Keratinocyte (primary cell): ENCODE data around the gene YEATS4. TPM values are rescaled to one million over a fixed set of nuclear protein-coding genes. Genes with fewer than 3 reads are reported as not detected.

Experiments
- DNase-seq: peaks from one replicate; pipeline ENCODE4 v3.0.0-alpha.2; 2011; ENCODE audit warnings: low read depth, missing footprints, low spot score
- FAIRE-seq: peaks from 2 replicates; lab custom pipeline; 2011; peaks lifted over from hg19 to GRCh38; lab: Jason Lieb, UNC
- H2AFZ ChIP-seq: 2 replicates; pipeline ENCODE4 v1.6.0; 2012; ENCODE audit warnings: low read length, control low read depth, inconsistent platforms; ENCODE audit not compliant: control insufficient read depth
- H3K27ac ChIP-seq: 2 replicates; pipeline ENCODE4 v1.5.1; 2011; ENCODE audit warnings: low read length; ENCODE audit not compliant: control insufficient read depth, insufficient read depth
- H3K27me3 ChIP-seq: 3 replicates; pipeline ENCODE4 v1.6.0; 2011; ENCODE audit warnings: low read length; ENCODE audit not compliant: control insufficient read depth, insufficient read depth; ENCODE audit errors: extremely low read depth
- H3K36me3 ChIP-seq, 2 experiments: 2 replicates in 1 of 2; 3 replicates in 1 of 2; pipeline ENCODE4 v1.5.1; 2011; ENCODE audit warnings: low read length in 2 of 2, mild to moderate bottlenecking in 1 of 2; ENCODE audit not compliant: control insufficient read depth in 2 of 2, insufficient read depth in 2 of 2; ENCODE audit errors: extremely low read depth in 1 of 2
- H3K4me1 ChIP-seq: 3 replicates; pipeline ENCODE4 v1.5.1; 2011; ENCODE audit warnings: low read length; ENCODE audit not compliant: control insufficient read depth, insufficient read depth; ENCODE audit errors: extremely low read depth
- H3K4me2 ChIP-seq: 3 replicates; pipeline ENCODE4 v1.6.0; 2011; ENCODE audit warnings: low read depth, low read length; ENCODE audit not compliant: control insufficient read depth, insufficient read depth; ENCODE audit errors: extremely low read depth
- H3K4me3 ChIP-seq, 3 experiments: fragments of 200-600 bp in 1 of 3; sonication (generic) in 1 of 3; 2 replicates in 2 of 3; 3 replicates in 1 of 3; pipeline ENCODE4 v1.5.1; 2011 to 2016; ENCODE audit warnings: low read length in 3 of 3, mild to moderate bottlenecking in 3 of 3, control low read depth in 2 of 3, inconsistent platforms in 1 of 3, low read depth in 1 of 3, mixed read lengths in 1 of 3, mixed run types in 1 of 3, moderate library complexity in 1 of 3; ENCODE audit not compliant: control insufficient read depth in 2 of 3, insufficient read depth in 2 of 3; ENCODE audit errors: extremely low read depth in 1 of 3
- H3K79me2 ChIP-seq: 2 replicates; pipeline ENCODE4 v1.6.0; 2012; ENCODE audit warnings: low read length; ENCODE audit not compliant: control insufficient read depth, insufficient read depth
- H3K9ac ChIP-seq: 3 replicates; pipeline ENCODE4 v1.6.0; 2011; ENCODE audit warnings: low read length; ENCODE audit not compliant: control insufficient read depth, insufficient read depth; ENCODE audit errors: extremely low read depth
- H3K9me1 ChIP-seq: 3 replicates; pipeline ENCODE4 v1.6.0; 2011; ENCODE audit warnings: low read length; ENCODE audit not compliant: control insufficient read depth, insufficient read depth; ENCODE audit errors: extremely low read depth
- H3K9me3 ChIP-seq: 2 replicates; pipeline ENCODE4 v1.5.1; 2012; ENCODE audit warnings: low read depth, low read length; ENCODE audit not compliant: control insufficient read depth
- H4K20me1 ChIP-seq: 3 replicates; pipeline ENCODE4 v1.6.0; 2011; ENCODE audit warnings: low read length; ENCODE audit not compliant: control insufficient read depth, insufficient read depth; ENCODE audit errors: extremely low read depth
- CTCF ChIP-seq, 3 experiments: IDR thresholded peaks in 1 of 3; conservative IDR thresholded peaks in 1 of 3; optimal IDR thresholded peaks in 1 of 3; 2 replicates in 2 of 3; 3 replicates in 1 of 3; pipeline versions ENCODE3 to v1.5.1; 2011; ENCODE audit warnings: low read length in 3 of 3, mild to moderate bottlenecking in 3 of 3, moderate library complexity in 2 of 3, control low read depth in 1 of 3, inconsistent platforms in 1 of 3; ENCODE audit not compliant: insufficient read depth in 2 of 3; ENCODE audit errors: extremely low read depth in 1 of 3
- EZH2 ChIP-seq: IDR thresholded peaks from one replicate; pipeline ENCODE4 v1.6.1; 2012; ENCODE audit warnings: inconsistent platforms, mild to moderate bottlenecking, low read length, moderate library complexity
- dilution Hi-C: fragments of 300-500 bp; cut with MboI; formaldehyde crosslinking; loops from one replicate; pipeline ENCODE4 v1.7.0; 2020; ENCODE audit warnings: low sequenced_read_pairs; ENCODE audit not compliant: extremely low pct_ligation_motif_present
- polyA plus RNA-seq, 5 experiments: library from polyadenylated mRNA; depleted of rRNA in 3 of 5; stranded (reverse) in 3 of 5; stranded (forward) in 1 of 5; unstranded in 1 of 5; fragments of >200 nt; gene quantifications; 1 replicate in 1 of 5; 2 replicates in 3 of 5; 3 replicates in 1 of 5; pipeline versions ENCODE4 v1.2.1 to v1.2.3, GENCODE V29; 2011 to 2012; ENCODE audit warnings: missing spikeins in 2 of 5, low read depth in 1 of 5, low replicate concordance in 1 of 5

YEATS4 gene
- polyA plus RNA-seq, 1 donor (not counting 4 experiments of a cell fraction or from before 2014, with no cell fraction given), result 21.0 TPM

- Histone ChIP-seq H3K4me2 (no peak overlapping the region), H3K27ac (no peak overlapping the region), H2AFZ (no peak overlapping the region), H4K20me1 (no peaks in the 10 kb centered on the region), H3K9me1 (no peaks in the 10 kb centered on the region), H3K79me2 (no peaks in the 10 kb centered on the region), H3K4me1 (no peaks in the 10 kb centered on the region), H3K27me3 (no peaks in the 10 kb centered on the region), H3K9ac (no peak overlapping the region), H3K4me3 (no peak overlapping the region), H3K36me3 (no peaks in the 10 kb centered on the region), H3K9me3 (no peaks in the 10 kb centered on the region)
- no peak for TF ChIP-seq CTCF (optimal IDR thresholded peaks at IDR 0.05 in 1 of 3, IDR thresholded peaks at IDR 0.05 in 1 of 3, conservative IDR thresholded peaks at IDR 0.05 in 1 of 3; ENCODE audit: extremely low read depth in 1 of 3, insufficient read depth in 2 of 3, low read length in 3 of 3)
- no peak for TF ChIP-seq EZH2
- no peak for DNase-seq
- dilution Hi-C loops, result no loop called here
- FAIRE-seq, result no peak
Measured at GRCh38 chr12:69345077-69345476, 14.5 kb upstream of the YEATS4 start.

GRCh38 chr12:69345742-69346141, 13.8 kb upstream of the YEATS4 start:
- Histone ChIP-seq H3K27ac (no peak overlapping the region), H3K4me1 (no peaks in the 10 kb centered on the region), H3K9ac (no peak overlapping the region), H3K4me3 (no peak overlapping the region), H3K4me2 (no peak overlapping the region), H2AFZ (no peak overlapping the region), H3K27me3 (no peaks in the 10 kb centered on the region), H3K79me2 (no peaks in the 10 kb centered on the region), H3K9me1 (no peaks in the 10 kb centered on the region), H3K36me3 (no peaks in the 10 kb centered on the region), H3K9me3 (no peaks in the 10 kb centered on the region), H4K20me1 (no peaks in the 10 kb centered on the region)
- DNase-seq (no peak), FAIRE-seq (no peak)
- no peak for TF ChIP-seq CTCF (optimal IDR thresholded peaks at IDR 0.05 in 1 of 3, IDR thresholded peaks at IDR 0.05 in 1 of 3, conservative IDR thresholded peaks at IDR 0.05 in 1 of 3; ENCODE audit: extremely low read depth in 1 of 3, insufficient read depth in 2 of 3, low read length in 3 of 3)
- TF ChIP-seq EZH2, result no peak
- dilution Hi-C loops, result no loop called here
